Measurements from ENCODE around the gene ACTR8.

GRCh38 chr3:53818221-53819162 lies 63.5 kb downstream of the ACTR8 start:
- TF ChIP-seq CTCF (conservative IDR thresholded peaks at IDR 0.05; ENCODE audit: low read depth, low read length) (no peak), EZH2 (IDR thresholded peaks at IDR 0.05; ENCODE audit: low read length, unreplicated experiment) (no peak), EZH2phosphoT487 (IDR thresholded peaks at IDR 0.05; ENCODE audit: borderline replicate concordance, low read length) (no peak)

All from PC-3 (cell line).